LNCaP clone FGC (cell line): Measurements from ENCODE around the gene LRFN3.
"Not testable (repeated sequence)": the region's sequence is repeated elsewhere in the genome, so short reads cannot be mapped to it uniquely, and the experiment has no call there.

Experiments
- DNase-seq: peaks from one replicate; pipeline ENCODE4 v3.0.0-alpha.2; 2011; ENCODE audit warnings: low read depth
- H3K4me3 ChIP-seq: 2 replicates; pipeline ENCODE4 v1.5.1; 2011; ENCODE audit warnings: mild to moderate bottlenecking, low read depth, low read length, control low read depth
- CTCF ChIP-seq: IDR thresholded peaks from 2 replicates; pipeline ENCODE4 v1.5.1; 2012; ENCODE audit warnings: mild to moderate bottlenecking; ENCODE audit not compliant: control insufficient read depth, insufficient read depth; ENCODE audit errors: extremely low read depth

Gene LRFN3

GRCh38 chr19:35908010-35908441 lies 28.1 kb upstream of the LRFN3 start, which contains the start of gene TYROBP:
TSS of gene TYROBP (minus strand) at chr19:35908295. CDS start at chr19:35908228, 67 bp downstream.
- H3K4me3 ChIP-seq, result no peak within 1 kb of the TSS
- no peak for TF ChIP-seq CTCF
- DNase-seq, result no peak

DNA sequence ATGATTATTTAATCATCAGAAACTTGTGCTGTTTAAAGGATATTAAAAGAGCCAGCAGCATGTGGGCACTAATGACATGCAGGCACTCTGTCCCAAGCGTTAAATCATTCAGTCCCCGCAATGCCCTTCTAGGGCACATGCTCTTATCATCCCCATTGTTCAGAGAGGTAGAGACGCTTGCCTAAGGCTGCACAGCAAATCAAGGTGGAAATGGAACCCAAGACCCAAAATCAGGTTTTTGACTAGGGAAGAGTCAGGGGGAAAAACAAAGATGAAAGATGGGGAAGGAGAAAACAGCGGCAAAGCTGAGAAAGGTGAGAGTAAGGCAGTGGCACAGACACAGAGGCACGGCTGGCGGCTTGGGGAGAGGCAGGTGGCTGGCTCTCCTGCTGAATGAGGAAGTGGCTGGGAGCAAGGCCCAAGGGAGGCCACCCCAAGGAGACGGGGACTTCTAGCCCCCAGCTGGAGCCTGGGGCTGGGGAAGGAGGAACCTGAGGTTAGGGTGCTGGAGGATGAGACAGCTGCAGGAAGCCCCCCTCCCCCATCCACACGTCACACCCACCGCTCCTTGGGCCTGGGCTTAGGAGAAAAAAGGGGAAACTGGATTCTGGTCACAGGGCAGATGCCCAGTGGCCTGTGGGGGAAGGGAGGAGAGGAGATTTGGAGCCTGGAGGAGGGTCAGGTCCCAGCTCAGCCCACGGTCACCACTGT lies 27.0 kb upstream of the LRFN3 start:
- DNase-seq, result no peak
- no peak overlapping the region for H3K4me3 ChIP-seq
- TF ChIP-seq CTCF, result no peak

GRCh38 chr19:35909684-35910035 lies 26.5 kb upstream of the LRFN3 start:
- no peak overlapping the region for H3K4me3 ChIP-seq
- DNase-seq, result no peak
- no peak for TF ChIP-seq CTCF

DNA sequence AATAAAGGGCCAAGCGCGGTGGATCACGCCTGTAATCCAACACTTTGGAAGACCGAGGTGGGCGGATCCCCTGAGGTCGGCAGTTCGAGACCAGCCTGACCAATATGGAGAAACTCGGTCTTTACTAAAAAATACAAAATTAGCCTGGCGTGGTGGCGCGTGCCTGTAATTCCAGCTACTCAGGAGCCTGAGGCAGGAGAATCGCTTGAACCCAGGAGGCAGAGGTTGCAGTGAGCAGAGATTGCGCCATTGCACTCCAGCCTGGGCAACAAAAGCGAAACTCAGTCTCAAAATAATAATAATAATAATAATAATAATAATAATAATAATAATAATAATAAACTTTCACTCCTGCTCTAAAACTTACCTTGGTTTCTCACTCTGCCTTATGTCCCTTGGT lies 25.8 kb upstream of the LRFN3 start:
- not testable (repeated sequence) for H3K4me3 ChIP-seq, DNase-seq

DNA sequence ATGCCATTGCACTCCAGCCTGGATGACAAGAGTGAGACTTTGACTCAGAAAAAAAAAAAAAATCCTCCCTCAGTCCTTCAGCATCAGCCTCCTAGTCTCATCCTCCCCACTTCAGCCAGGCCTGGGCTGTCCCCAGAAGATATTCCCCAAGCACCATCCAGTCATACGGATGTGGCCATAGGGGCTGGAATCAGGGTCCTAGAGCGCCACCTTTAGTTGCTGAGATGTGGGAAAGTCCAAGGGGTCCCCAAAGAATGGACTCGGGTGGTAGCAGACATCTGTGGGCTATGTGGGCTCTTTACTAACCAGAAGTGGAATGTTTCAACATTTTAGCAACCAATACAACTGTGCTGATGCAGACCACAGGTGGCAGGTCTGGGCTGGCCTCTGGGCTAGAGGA lies 25.0 kb upstream of the LRFN3 start:
- no peak overlapping the region for H3K4me3 ChIP-seq
- no peak for DNase-seq
- TF ChIP-seq CTCF, result no peak

DNA sequence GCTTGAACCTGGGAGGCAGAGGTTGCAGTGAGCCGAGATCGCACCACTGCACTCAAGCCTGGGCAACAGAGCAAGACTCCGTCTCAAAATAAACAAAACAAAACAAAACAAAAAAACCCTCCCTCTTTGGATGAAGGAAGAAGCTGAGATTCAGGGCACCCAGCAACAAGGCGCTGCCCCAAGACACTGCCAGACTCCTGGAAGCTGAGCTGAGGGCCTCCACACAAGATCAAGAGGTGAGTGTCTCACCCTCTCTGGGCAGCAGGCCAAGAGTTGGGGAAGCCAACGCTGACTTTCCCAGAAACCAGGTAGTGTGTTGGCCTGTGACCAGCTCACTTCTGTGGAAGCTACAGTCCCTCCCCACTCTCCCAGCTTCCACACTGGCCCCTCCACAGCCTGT lies 24.4 kb upstream of the LRFN3 start:
- no peak for DNase-seq
- no peak for TF ChIP-seq CTCF
- H3K4me3 ChIP-seq, result no peak overlapping the region

- DNase-seq, result no peak
- no peak overlapping the region for H3K4me3 ChIP-seq
- TF ChIP-seq CTCF, result no peak
Measured at GRCh38 chr19:35913589-35913988, 22.6 kb upstream of the LRFN3 start.
